GM18517 (cell line): Measurements from ENCODE around the gene PPP2R2C.

Experiments
- ATAC-seq: cut with Tn5 transposase; IDR thresholded peaks from one replicate; pipeline ENCODE4 v1.9.1; 2021; ENCODE audit warnings: mild to moderate bottlenecking, moderate library complexity; ENCODE audit not compliant: unreplicated experiment

Gene PPP2R2C

GRCh38 chr4:6404611-6405396 is 67.6 kb downstream of the PPP2R2C start:
- ATAC-seq, result no peak

GRCh38 chr4:6403400-6403685 is 69.1 kb downstream of the PPP2R2C start:
- ATAC-seq, result no peak

- ATAC-seq, result no peak
These were observed 69.6 kb downstream of the PPP2R2C start for GRCh38 chr4:6402566-6403399.

GRCh38 chr4:6401797-6402196 is 70.6 kb downstream of the PPP2R2C start:
- ATAC-seq, result no peak

GRCh38 chr4:6396696-6397236 is 75.6 kb downstream of the PPP2R2C start:
- ATAC-seq, result no peak

- ATAC-seq, result no peak
These were observed 76.8 kb downstream of the PPP2R2C start for GRCh38 chr4:6395466-6396228.

- ATAC-seq, result no peak
These were observed 77.7 kb downstream of the PPP2R2C start for GRCh38 chr4:6394671-6395081.

- ATAC-seq, result no peak
These were observed 78.6 kb downstream of the PPP2R2C start for GRCh38 chr4:6393544-6394475.

GRCh38 chr4:6393066-6393465 is 79.3 kb downstream of the PPP2R2C start:
- no peak for ATAC-seq

- ATAC-seq, result no peak
These were observed 80.0 kb downstream of the PPP2R2C start for GRCh38 chr4:6392407-6392806.

- ATAC-seq, result no peak
These were observed 80.6 kb downstream of the PPP2R2C start for GRCh38 chr4:6391852-6392188.

- no peak for ATAC-seq
These were observed 81.1 kb downstream of the PPP2R2C start for GRCh38 chr4:6391186-6391851.

- no peak for ATAC-seq
These were observed 82.1 kb downstream of the PPP2R2C start for GRCh38 chr4:6390356-6390755.

- ATAC-seq, result no peak
These were observed 83.1 kb downstream of the PPP2R2C start for GRCh38 chr4:6389142-6389825.

GRCh38 chr4:6388713-6389112 is 83.7 kb downstream of the PPP2R2C start:
- ATAC-seq, result no peak

GRCh38 chr4:6387946-6388345 is 84.5 kb downstream of the PPP2R2C start:
- ATAC-seq, result no peak

GRCh38 chr4:6386091-6386490 is 86.3 kb downstream of the PPP2R2C start:
- no peak for ATAC-seq

- ATAC-seq, result no peak
These were observed 87.1 kb downstream of the PPP2R2C start for GRCh38 chr4:6385288-6385687.

- no peak for ATAC-seq
These were observed 87.9 kb downstream of the PPP2R2C start for GRCh38 chr4:6384541-6384940.
